CD4-positive, alpha-beta T cell treated with Interleukin-21 for 1 hour (primary cell): ENCODE measurements around the gene CADM4.

Experiments used
- DNase-seq: peaks from one replicate; pipeline ENCODE4 v3.0.0-alpha.2; 2020

CADM4 gene

GRCh38 chr19:43633520-43633919 lies 6.1 kb downstream of the CADM4 start:
- no peak for DNase-seq

GRCh38 chr19:43631491-43631890 lies 8.2 kb downstream of the CADM4 start:
- DNase-seq, result no peak

- DNase-seq, result no peak
Observed at GRCh38 chr19:43628646-43629326, 10.9 kb downstream of the CADM4 start.

- no peak for DNase-seq
Observed at GRCh38 chr19:43626838-43627237, 12.8 kb downstream of the CADM4 start.

GRCh38 chr19:43625918-43626579 lies 13.6 kb downstream of the CADM4 start:
- no peak for DNase-seq

GRCh38 chr19:43624933-43625332 lies 14.7 kb downstream of the CADM4 start:
- DNase-seq, result peak; percentile 89

- DNase-seq, result no peak
Observed at GRCh38 chr19:43623889-43624670, 15.6 kb downstream of the CADM4 start.

GRCh38 chr19:43622956-43623355 lies 16.7 kb downstream of the CADM4 start:
- no peak for DNase-seq

- DNase-seq, result no peak
Observed at GRCh38 chr19:43622070-43622469, 17.6 kb downstream of the CADM4 start.

- DNase-seq, result peak; percentile 88
Observed at GRCh38 chr19:43620061-43621001, 19.3 kb downstream of the CADM4 start.

- DNase-seq, result peak; percentile 91
Observed at GRCh38 chr19:43619262-43620060, 20.2 kb downstream of the CADM4 start, which contains the start of gene ZNF428. TSS of gene ZNF428 (minus strand) at chr19:43619629. CDS start at chr19:43614304, 5,325 bp downstream.

- DNase-seq, result peak; percentile 43
Observed at GRCh38 chr19:43618921-43619261, 20.8 kb downstream of the CADM4 start.

GRCh38 chr19:43616954-43617353 lies 22.7 kb downstream of the CADM4 start:
- DNase-seq, result no peak

- no peak for DNase-seq
Observed at GRCh38 chr19:43616306-43616705, 23.3 kb downstream of the CADM4 start.

- no peak for DNase-seq
Observed at GRCh38 chr19:43612374-43612773, 27.3 kb downstream of the CADM4 start.

- no peak for DNase-seq
Observed at GRCh38 chr19:43611788-43612187, 27.9 kb downstream of the CADM4 start, which contains the start of gene SRRM5. TSS of gene SRRM5 (plus strand) at chr19:43612088. CDS start at chr19:43612122, 34 bp downstream.

GRCh38 chr19:43610493-43610892 lies 29.2 kb downstream of the CADM4 start:
- no peak for DNase-seq

- DNase-seq, result no peak
Observed at GRCh38 chr19:43609872-43610271, 29.8 kb downstream of the CADM4 start.

GRCh38 chr19:43607238-43608205 lies 32.1 kb downstream of the CADM4 start:
- no peak for DNase-seq

- no peak for DNase-seq
Observed at GRCh38 chr19:43606569-43607229, 33.0 kb downstream of the CADM4 start.
